LNCaP clone FGC (cell line): ENCODE measurements around the gene ARID5B.

Experiments used
- DNase-seq: peaks from one replicate; pipeline ENCODE4 v3.0.0-alpha.2; 2011; ENCODE audit warnings: low read depth
- H3K4me3 ChIP-seq: 2 replicates; pipeline ENCODE4 v1.5.1; 2011; ENCODE audit warnings: mild to moderate bottlenecking, low read depth, low read length, control low read depth
- CTCF ChIP-seq: IDR thresholded peaks from 2 replicates; pipeline ENCODE4 v1.5.1; 2012; ENCODE audit warnings: mild to moderate bottlenecking; ENCODE audit not compliant: control insufficient read depth, insufficient read depth; ENCODE audit errors: extremely low read depth

The ARID5B gene

DNA sequence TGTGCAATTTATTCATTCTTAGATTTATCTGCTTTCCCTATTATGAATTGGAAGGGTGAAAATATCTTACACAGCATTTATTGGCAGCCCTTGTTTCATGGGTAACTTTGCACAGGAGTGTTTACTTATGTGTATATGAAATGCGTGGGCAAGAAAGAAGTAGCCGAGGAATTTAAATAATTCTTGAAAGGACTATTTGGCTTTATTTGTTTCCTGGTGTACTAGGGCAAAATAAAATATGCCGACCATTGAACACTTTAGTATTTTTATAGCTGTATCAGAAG lies 93.7 kb downstream of the ARID5B start:
- no peak for TF ChIP-seq CTCF
- DNase-seq, result no peak
- no peak overlapping the region for H3K4me3 ChIP-seq

DNA sequence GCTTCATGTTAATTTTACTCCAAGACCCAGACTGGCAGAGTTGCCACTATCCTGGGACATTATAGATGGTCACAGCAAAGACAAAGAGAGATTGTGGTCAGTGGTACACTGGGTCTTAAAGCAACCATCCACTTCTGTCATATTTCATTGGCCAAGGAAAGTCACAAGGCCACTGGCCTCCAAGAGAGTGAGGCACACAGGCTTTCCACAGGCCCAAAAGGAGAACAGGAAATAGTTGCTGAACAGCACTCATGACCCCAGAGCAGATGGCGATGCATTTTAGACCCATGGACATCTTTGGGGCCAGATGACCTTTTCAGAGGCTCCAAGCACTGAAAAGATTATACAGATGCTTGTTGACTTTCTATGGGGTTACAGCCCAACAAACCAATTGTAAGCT lies 97.4 kb downstream of the ARID5B start:
- H3K4me3 ChIP-seq, result no peak overlapping the region
- no peak for TF ChIP-seq CTCF
- no peak for DNase-seq

DNA sequence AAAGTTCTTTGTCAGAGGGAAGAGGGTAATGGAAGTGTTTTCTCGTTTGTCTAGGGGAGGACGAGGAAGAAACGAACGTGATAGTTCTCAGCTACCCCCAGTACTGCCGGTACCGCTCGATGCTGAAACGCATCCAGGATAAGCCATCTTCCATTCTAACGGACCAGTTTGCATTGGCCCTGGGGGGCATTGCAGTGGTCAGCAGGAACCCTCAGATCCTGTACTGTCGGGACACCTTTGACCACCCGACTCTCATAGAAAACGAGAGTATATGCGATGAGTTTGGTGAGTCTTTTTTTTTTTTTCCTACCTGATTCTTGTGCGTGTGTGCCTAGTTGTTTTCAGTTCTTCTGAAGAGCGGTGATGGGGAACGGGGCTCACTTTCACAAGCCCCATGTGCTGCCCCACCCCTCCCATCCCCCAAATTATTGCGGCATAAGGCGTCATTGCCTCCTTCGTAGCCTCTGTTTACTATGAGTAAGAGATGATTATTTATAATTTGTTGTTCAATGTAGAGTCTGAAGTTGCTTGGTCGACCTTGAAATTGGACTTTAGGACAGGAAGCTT lies 98.6 kb downstream of the ARID5B start:
- H3K4me3 ChIP-seq, result no peak overlapping the region
- DNase-seq, result no peak
- TF ChIP-seq CTCF, result no peak

- no peak for TF ChIP-seq CTCF
- H3K4me3 ChIP-seq, result no peak overlapping the region
- no peak for DNase-seq
These were observed 99.2 kb downstream of the ARID5B start for GRCh38 chr10:62000726-62001125.

DNA sequence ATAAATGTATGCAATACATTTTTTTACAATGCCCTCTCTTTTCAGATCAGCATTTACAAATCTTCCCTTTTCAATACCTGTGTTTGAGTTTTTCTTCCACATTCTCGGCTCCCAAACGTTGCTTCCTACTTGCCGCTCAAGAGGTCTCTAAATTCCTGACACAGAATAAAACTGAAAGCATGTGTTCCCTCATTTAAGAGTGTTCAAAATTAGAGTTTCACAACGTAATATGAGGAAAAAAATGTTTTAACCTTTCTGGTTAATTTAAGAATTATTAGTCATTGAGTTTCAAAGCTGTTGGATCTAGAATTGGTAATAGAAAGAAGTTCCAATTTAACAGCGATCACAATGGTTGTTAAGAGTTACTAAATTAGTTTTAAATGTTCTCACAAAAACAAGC lies 100.4 kb downstream of the ARID5B start:
- H3K4me3 ChIP-seq, result no peak overlapping the region
- DNase-seq, result no peak
- TF ChIP-seq CTCF, result no peak

DNA sequence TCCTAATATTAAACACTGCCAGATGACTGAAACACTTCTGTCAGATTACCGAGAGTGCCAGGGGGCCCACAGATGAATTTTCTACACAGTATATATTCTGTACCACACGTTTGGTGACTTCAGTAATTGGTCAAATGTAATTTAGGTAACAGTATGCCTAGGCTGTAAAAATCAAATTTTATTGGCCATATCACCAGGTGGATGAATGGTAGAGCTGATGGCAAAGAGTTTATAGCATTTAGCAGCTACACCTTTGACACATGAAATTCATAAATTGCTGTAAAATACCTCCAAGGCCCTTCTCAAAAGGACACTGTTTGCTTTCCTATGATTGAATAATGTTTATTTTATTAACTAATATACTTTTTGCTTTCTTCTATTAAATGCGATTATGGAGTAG lies 101.3 kb downstream of the ARID5B start:
- no peak for DNase-seq

More for the DNA sequence above, 101.3 kb downstream of the ARID5B start:
- no peak overlapping the region for H3K4me3 ChIP-seq
- TF ChIP-seq CTCF, result no peak
